Measurements from ENCODE around the gene ERP44.

ERP44 gene

DNA sequence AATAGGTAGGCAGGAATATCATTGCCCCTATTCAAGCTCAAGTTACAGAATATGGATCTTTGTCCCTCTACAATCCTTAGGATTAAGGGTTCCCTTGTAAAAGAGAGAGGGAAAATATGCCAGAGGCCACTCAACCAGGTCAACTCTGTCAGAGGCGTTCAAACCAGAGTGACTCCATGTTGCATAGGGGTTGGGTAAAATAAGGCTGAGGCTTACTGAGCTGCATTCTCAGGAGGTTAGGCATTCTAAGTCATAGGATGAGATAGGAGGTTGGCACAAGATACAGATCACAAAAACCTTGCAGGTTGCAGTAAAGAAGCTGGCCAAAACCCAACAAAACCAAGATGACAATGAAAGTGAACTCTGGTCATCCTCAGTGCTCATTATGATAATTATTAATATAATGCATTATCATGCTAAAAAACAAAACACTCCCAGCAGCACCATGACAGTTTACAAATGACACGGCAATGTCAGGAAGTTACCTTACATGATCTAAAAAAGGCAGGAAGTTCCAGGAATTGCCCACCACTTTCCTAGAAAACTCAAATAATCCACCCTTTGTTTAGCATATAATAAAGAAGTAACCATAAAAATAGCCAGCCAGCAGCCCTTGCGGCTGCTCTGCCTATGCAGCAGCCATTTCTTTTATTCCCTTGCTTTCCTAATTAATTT, 64.8 kb downstream of the ERP44 start:
- no peaks in the 10 kb centered on the region for H3K27me3 ChIP-seq (ENCODE audit: control insufficient read depth, low read length)
- peaks cover 61% of the 10 kb centered on the region for H3K36me3 ChIP-seq (ENCODE audit: control insufficient read depth, low read length)
- H3K9me2 ChIP-seq (replicated peaks; ENCODE audit: control insufficient read depth, low read length) = no peaks in the 10 kb centered on the region
- H3K4me2 ChIP-seq (ENCODE audit: low read length) = no peak overlapping the region
- H4K20me1 ChIP-seq (ENCODE audit: control insufficient read depth, insufficient read depth, low read depth, low read length) = no peaks in the 10 kb centered on the region
- H3F3A ChIP-seq (ENCODE audit: control insufficient read depth, insufficient read depth) = 0 out of 2 replicates have a peak, but pooled peaks cover 4% of the 10 kb centered on the region
- peaks cover 3% of the 10 kb centered on the region for H3K9me3 ChIP-seq (ENCODE audit: control insufficient read depth, insufficient read depth, low read length)
- H3K79me2 ChIP-seq (ENCODE audit: control insufficient read depth, low read length) = peaks cover 58% of the 10 kb centered on the region
- H3K4me1 ChIP-seq (ENCODE audit: control insufficient read depth, low read length) = 0 out of 2 replicates have a peak, but pooled peaks cover 2% of the 10 kb centered on the region
- TF ChIP-seq EZH2phosphoT487 (IDR thresholded peaks at IDR 0.05; ENCODE audit: borderline replicate concordance, low read length) (no peak), CTCF (IDR thresholded peaks at IDR 0.05; ENCODE audit: low read depth, low read length, poor library complexity, severe bottlenecking) (no peak)
- H3K27ac ChIP-seq (ENCODE audit: low read depth, low read length) = no peak overlapping the region
- H3K4me3 ChIP-seq (ENCODE audit: low read length) = no peak overlapping the region

DNA sequence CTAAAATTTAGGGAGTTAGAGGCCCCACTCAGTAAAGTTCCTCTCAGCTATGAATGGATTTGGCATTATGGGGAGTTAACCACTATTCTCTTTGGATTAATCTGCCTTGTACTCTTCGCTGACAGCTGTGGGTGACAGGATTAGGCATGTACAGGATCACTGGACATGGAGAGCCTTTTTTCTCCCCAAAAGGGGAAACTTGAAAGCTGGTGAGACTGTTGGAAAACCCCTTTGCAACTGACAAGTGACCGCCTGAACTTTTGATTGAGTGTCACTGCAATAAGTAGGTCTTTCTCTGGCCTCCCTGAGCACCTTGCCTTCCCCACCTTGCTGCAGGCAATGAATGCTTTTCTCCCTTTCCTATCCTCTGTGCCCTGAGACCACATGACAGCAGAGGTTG, 68.3 kb downstream of the ERP44 start:
- Histone ChIP-seq H3K27me3 (ENCODE audit: control insufficient read depth, low read length) (no peaks in the 10 kb centered on the region), H4K20me1 (ENCODE audit: control insufficient read depth, insufficient read depth, low read depth, low read length) (no peaks in the 10 kb centered on the region), H3K4me2 (ENCODE audit: low read length) (no peak overlapping the region), H3K36me3 (ENCODE audit: control insufficient read depth, low read length) (peaks cover 46% of the 10 kb centered on the region), H3K4me3 (ENCODE audit: low read length) (no peak overlapping the region), H3K9me3 (ENCODE audit: control insufficient read depth, insufficient read depth, low read length) (peaks cover 3% of the 10 kb centered on the region), H3K4me1 (ENCODE audit: control insufficient read depth, low read length) (peaks cover 13% of the 10 kb centered on the region), H3F3A (ENCODE audit: control insufficient read depth, insufficient read depth) (peaks cover 7% of the 10 kb centered on the region; the same call in 1 of the 2 replicates), H3K9me2 (replicated peaks; ENCODE audit: control insufficient read depth, low read length) (no peaks in the 10 kb centered on the region), H3K79me2 (ENCODE audit: control insufficient read depth, low read length) (peaks cover 49% of the 10 kb centered on the region), H3K27ac (ENCODE audit: low read depth, low read length) (no peak overlapping the region)
- TF ChIP-seq CTCF (IDR thresholded peaks at IDR 0.05; ENCODE audit: low read depth, low read length, poor library complexity, severe bottlenecking) (no peak), EZH2phosphoT487 (IDR thresholded peaks at IDR 0.05; ENCODE audit: borderline replicate concordance, low read length) (no peak)

DNA sequence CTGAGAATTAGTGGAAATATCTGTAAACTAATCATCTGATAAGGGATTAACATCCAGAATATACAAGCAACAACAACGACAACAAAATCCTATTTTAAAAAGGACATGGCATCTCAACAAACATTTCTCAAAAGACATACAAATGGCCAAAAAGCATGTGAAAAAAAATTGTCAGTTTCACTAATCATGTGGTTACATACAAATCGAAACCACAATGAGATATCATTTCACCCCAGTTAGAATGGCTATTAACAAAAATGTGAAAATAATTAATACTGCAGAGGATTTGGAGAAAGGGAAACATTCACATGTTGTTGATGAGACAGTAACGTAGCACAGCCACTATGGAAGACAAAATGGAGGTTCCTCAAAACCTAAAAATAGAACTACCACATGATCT, 69.5 kb downstream of the ERP44 start:
- no peak overlapping the region for H3K4me3 ChIP-seq (ENCODE audit: low read length)
- peaks cover 40% of the 10 kb centered on the region for H3K36me3 ChIP-seq (ENCODE audit: control insufficient read depth, low read length)
- H3K9me2 ChIP-seq (replicated peaks; ENCODE audit: control insufficient read depth, low read length) = no peaks in the 10 kb centered on the region
- H4K20me1 ChIP-seq (ENCODE audit: control insufficient read depth, insufficient read depth, low read depth, low read length) = no peaks in the 10 kb centered on the region
- TF ChIP-seq CTCF (IDR thresholded peaks at IDR 0.05; ENCODE audit: low read depth, low read length, poor library complexity, severe bottlenecking) (no peak), EZH2phosphoT487 (IDR thresholded peaks at IDR 0.05; ENCODE audit: borderline replicate concordance, low read length) (no peak)
- H3K4me1 ChIP-seq (ENCODE audit: control insufficient read depth, low read length) = peaks cover 13% of the 10 kb centered on the region
- no peak overlapping the region for H3K4me2 ChIP-seq (ENCODE audit: low read length)
- H3K9me3 ChIP-seq (ENCODE audit: control insufficient read depth, insufficient read depth, low read length) = peaks cover 3% of the 10 kb centered on the region
- H3K27me3 ChIP-seq (ENCODE audit: control insufficient read depth, low read length) = no peaks in the 10 kb centered on the region
- H3K79me2 ChIP-seq (ENCODE audit: control insufficient read depth, low read length) = peaks cover 46% of the 10 kb centered on the region
- H3F3A ChIP-seq (ENCODE audit: control insufficient read depth, insufficient read depth) = peaks cover 7% of the 10 kb centered on the region; the same call in 1 of the 2 replicates
- no peak overlapping the region for H3K27ac ChIP-seq (ENCODE audit: low read depth, low read length)

All from DOHH2 (cell line).